Calu3 (cell line): Measurements from ENCODE around the gene PPME1. TPM values are rescaled to one million over a fixed set of nuclear protein-coding genes. Genes with fewer than 3 reads are reported as not detected.
"Not testable (repeated sequence)": the region's sequence is repeated elsewhere in the genome, so short reads cannot be mapped to it uniquely, and the experiment has no call there.

Experiments
- BruUV-seq: library from RNA; stranded (reverse); fragments of 400-500 nt; replicated peaks from 2 replicates; lab custom pipeline; 2021; lab: Mats Ljungman, UMichigan
- CTCF ChIA-PET: fragments of 300-600 bp; sonication (Branson Sonifier 250); formaldehyde crosslinking; loops from one replicate; lab custom pipeline; 2022; ENCODE audit warnings: antibody characterized with exemption; lab: Charles Lee
- DNase-seq: peaks from one replicate; pipeline ENCODE4 v3.0.0; 2022
- H3K27ac Mint-ChIP-seq: one replicate; pipeline ENCODE4 v1.8.0; 2022; ENCODE audit warnings: mixed read lengths; ENCODE audit not compliant: unreplicated experiment
- H3K27me3 Mint-ChIP-seq: one replicate; pipeline ENCODE4 v1.8.0; 2022; ENCODE audit warnings: mixed read lengths; ENCODE audit not compliant: unreplicated experiment
- H3K36me3 Mint-ChIP-seq: one replicate; pipeline ENCODE4 v1.8.0; 2022; ENCODE audit warnings: mild to moderate bottlenecking, moderate library complexity, mixed read lengths; ENCODE audit not compliant: insufficient read depth, unreplicated experiment
- H3K4me1 Mint-ChIP-seq: one replicate; pipeline ENCODE4 v1.8.0; 2022; ENCODE audit warnings: mild to moderate bottlenecking, low read depth, mixed read lengths; ENCODE audit not compliant: unreplicated experiment
- H3K4me3 Mint-ChIP-seq: one replicate; pipeline ENCODE4 v1.8.0; 2022; ENCODE audit warnings: mild to moderate bottlenecking, low read depth, moderate library complexity, mixed read lengths; ENCODE audit not compliant: unreplicated experiment
- H3K9me3 Mint-ChIP-seq: one replicate; pipeline ENCODE4 v1.8.0; 2022; ENCODE audit warnings: low read depth, mixed read lengths; ENCODE audit not compliant: unreplicated experiment
- CTCF ChIP-seq: fragments of 200-600 bp; IDR thresholded peaks from one replicate; pipeline ENCODE4 v1.8.0; 2022; ENCODE audit warnings: antibody characterized with exemption; ENCODE audit not compliant: unreplicated experiment
- intact Hi-C: fragments of 100-400 bp; cut with micrococcal nuclease; formaldehyde crosslinking; loops from one replicate; pipeline ENCODE4 v1.10.0; 2022; ENCODE audit not compliant: unreplicated experiment
- total RNA-seq: library from RNA; stranded (reverse); gene quantifications from 2 replicates; pipeline ENCODE4 v1.2.3, GENCODE V29; 2022

PPME1 gene
- total RNA-seq, 1 experiment from 2014 or later = 55.0 TPM

- H3K4me1 Mint-ChIP-seq = peaks cover 46% of the 10 kb centered on the region
- H3K36me3 Mint-ChIP-seq = no peaks in the 10 kb centered on the region
- no peak for DNase-seq
- H3K27me3 Mint-ChIP-seq = no peaks in the 10 kb centered on the region
- no TSS peak for BruUV-seq
- H3K9me3 Mint-ChIP-seq = no peaks in the 10 kb centered on the region
- TF ChIP-seq CTCF = no peak
- CTCF ChIA-PET = interaction anchor here (1.9 kb wide), 1 partner anchor 33 kb away, joined by 8 read pairs; the partner anchor contains the start of genes C2CD3 and PPME1
- peak overlapping the region; percentile 68 for H3K27ac Mint-ChIP-seq
- intact Hi-C loops = loop anchor here (2.0 to 5.0 kb wide), 2 partner anchors 33 to 71 kb away; partner anchors contain the start of genes C2CD3 and PPME1
- H3K4me3 Mint-ChIP-seq = peak overlapping the region; percentile 3
These were observed 33.1 kb upstream of the PPME1 start for GRCh38 chr11:74138021-74138420.

GRCh38 chr11:74138572-74138971 lies 32.5 kb upstream of the PPME1 start:
- H3K36me3 Mint-ChIP-seq = no peaks in the 10 kb centered on the region
- intact Hi-C loops = loop anchor here (2.0 to 5.0 kb wide), 2 partner anchors 32 to 71 kb away; partner anchors contain the start of genes C2CD3 and PPME1
- no peaks in the 10 kb centered on the region for H3K27me3 Mint-ChIP-seq

GRCh38 chr11:74139151-74139918 lies 31.8 kb upstream of the PPME1 start:
- Mint-ChIP-seq H3K4me1 (peaks cover 46% of the 10 kb centered on the region), H3K4me3 (no peak overlapping the region), H3K9me3 (no peaks in the 10 kb centered on the region), H3K27ac (peak overlapping the region; percentile 68), H3K27me3 (no peaks in the 10 kb centered on the region), H3K36me3 (no peaks in the 10 kb centered on the region)
- CTCF ChIA-PET = interaction anchor here (0.8 to 1.9 kb wide), 2 partner anchors 31 to 371 kb away, joined by 3 to 8 read pairs; partner anchors contain the start of genes C2CD3 and PPME1
- intact Hi-C loops = loop anchor here (2.0 to 5.0 kb wide), 2 partner anchors 31 to 72 kb away; partner anchors contain the start of genes C2CD3 and PPME1
- DNase-seq = no peak
- BruUV-seq = no TSS peak
- no peak for TF ChIP-seq CTCF

More at GRCh38 chr11:74138572-74138971, 32.5 kb upstream of the PPME1 start:
- BruUV-seq = no TSS peak
- peaks cover 46% of the 10 kb centered on the region for H3K4me1 Mint-ChIP-seq
- H3K4me3 Mint-ChIP-seq = peak overlapping the region; percentile 3
- CTCF ChIA-PET = interaction anchor here (1.9 kb wide), 1 partner anchor 32 kb away, joined by 8 read pairs; the partner anchor contains the start of genes C2CD3 and PPME1
- no peaks in the 10 kb centered on the region for H3K9me3 Mint-ChIP-seq
- no peak for TF ChIP-seq CTCF
- H3K27ac Mint-ChIP-seq = peak overlapping the region; percentile 68
- DNase-seq = peak; percentile 53

- H3K36me3 Mint-ChIP-seq, BruUV-seq, H3K4me3 Mint-ChIP-seq, H3K9me3 Mint-ChIP-seq, H3K27me3 Mint-ChIP-seq, DNase-seq: not testable (repeated sequence)
- Mint-ChIP-seq H3K27ac (peak overlapping the region; percentile 28), H3K4me1 (peaks cover 45% of the 10 kb centered on the region)
- CTCF ChIA-PET = interaction anchor here (0.8 kb wide), 1 partner anchor 372 kb away, joined by 3 read pairs; no protein-coding TSS in a partner anchor
- intact Hi-C loops = loop anchor here (2.0 to 5.0 kb wide), 2 partner anchors 31 to 73 kb away; partner anchors contain the start of genes C2CD3 and PPME1
These were observed 31.1 kb upstream of the PPME1 start for GRCh38 chr11:74139919-74140431.
